CD14-positive monocyte (primary cell): ENCODE measurements around the gene CTU1. TPM values are rescaled to one million over a fixed set of nuclear protein-coding genes. Genes with fewer than 3 reads are reported as not detected.

Source experiments
- DNase-seq, 3 donors: peaks; one replicate each; pipeline ENCODE4 v3.0.0-alpha.2; 2011 to 2022
- H2AFZ ChIP-seq: 2 replicates; pipeline ENCODE4 v1.6.0; 2012; ENCODE audit warnings: mild to moderate bottlenecking, low read depth, low read length, inconsistent platforms; ENCODE audit not compliant: insufficient read depth, poor library complexity, severe bottlenecking
- H3K27ac ChIP-seq, 2 donors: 1 replicate in 1 of 2; 2 replicates in 1 of 2; pipeline ENCODE4 v1.5.1; 2012 to 2013; ENCODE audit warnings: low read length in 2 of 2, control low read depth in 1 of 2, inconsistent platforms in 1 of 2, low read depth in 1 of 2, mild to moderate bottlenecking in 1 of 2
- H3K27me3 ChIP-seq, 2 donors: one replicate each; pipeline versions ENCODE4 v1.6.0 to v1.6.1; 2011 to 2013; ENCODE audit warnings: low read length in 2 of 2; ENCODE audit not compliant: control insufficient read depth in 2 of 2, insufficient read depth in 2 of 2
- H3K36me3 ChIP-seq, 2 donors: replicated peaks in 1 of 2; 1 replicate in 1 of 2; 2 replicates in 1 of 2; pipeline versions ENCODE4 v1.5.1 to v1.6.1; 2012 to 2013; ENCODE audit warnings: low read length in 2 of 2, control low read depth in 1 of 2, inconsistent platforms in 1 of 2, mild to moderate bottlenecking in 1 of 2; ENCODE audit not compliant: insufficient read depth in 2 of 2, control insufficient read depth in 1 of 2
- H3K4me1 ChIP-seq, 2 donors: 1 replicate in 1 of 2; 2 replicates in 1 of 2; pipeline versions ENCODE4 v1.5.1 to v1.6.1; 2012 to 2013; ENCODE audit warnings: low read length in 2 of 2, control low read depth in 1 of 2, inconsistent platforms in 1 of 2, mild to moderate bottlenecking in 1 of 2, moderate library complexity in 1 of 2; ENCODE audit not compliant: insufficient read depth in 2 of 2, control insufficient read depth in 1 of 2
- H3K4me2 ChIP-seq: replicated peaks from 2 replicates; pipeline ENCODE3; 2012; ENCODE audit warnings: low read length, moderate library complexity, mild to moderate bottlenecking; ENCODE audit not compliant: poor library complexity, severe bottlenecking; ENCODE audit errors: extremely low read depth
- H3K4me3 ChIP-seq, 3 experiments: fragments of 200-600 bp in 1 of 3; sonication (generic) in 1 of 3; replicated peaks in 1 of 3; 1 replicate in 2 of 3; 2 replicates in 1 of 3; pipeline ENCODE4 v1.5.1; 2011 to 2013; ENCODE audit warnings: low read length in 3 of 3, mild to moderate bottlenecking in 3 of 3, control low read depth in 2 of 3, low read depth in 2 of 3, inconsistent platforms in 1 of 3, moderate library complexity in 1 of 3
- H3K79me2 ChIP-seq: 2 replicates; pipeline ENCODE4 v1.6.0; 2012; ENCODE audit warnings: mild to moderate bottlenecking, control low read depth, inconsistent platforms, low read length, moderate library complexity; ENCODE audit not compliant: insufficient read depth
- H3K9ac ChIP-seq: 2 replicates; pipeline ENCODE4 v1.6.0; 2017; ENCODE audit warnings: low read length, mild to moderate bottlenecking; ENCODE audit not compliant: insufficient read depth, poor library complexity, severe bottlenecking
- H3K9me3 ChIP-seq, 2 donors: replicated peaks in 1 of 2; 1 replicate in 1 of 2; 2 replicates in 1 of 2; pipeline versions ENCODE4 v1.5.1 to v1.6.1; 2012 to 2013; ENCODE audit warnings: low read length in 2 of 2, control low read depth in 1 of 2; ENCODE audit not compliant: control insufficient read depth in 1 of 2, insufficient read depth in 1 of 2
- H4K20me1 ChIP-seq: 2 replicates; pipeline ENCODE4 v1.6.0; 2012; ENCODE audit warnings: mild to moderate bottlenecking, low read length, control low read depth, moderate library complexity; ENCODE audit not compliant: insufficient read depth
- H3K27ac Mint-ChIP-seq, 7 donors: one replicate each; pipeline ENCODE4 v1.8.0; 2020; ENCODE audit warnings: mild to moderate bottlenecking in 7 of 7, mixed read lengths in 7 of 7, moderate library complexity in 6 of 7, inconsistent platforms in 2 of 7
- H3K27me3 Mint-ChIP-seq, 3 donors: one replicate each; pipeline ENCODE4 v1.8.0; 2021 to 2022; ENCODE audit warnings: low read depth in 3 of 3, mild to moderate bottlenecking in 3 of 3, mixed read lengths in 3 of 3, moderate library complexity in 3 of 3, inconsistent platforms in 1 of 3
- H3K36me3 Mint-ChIP-seq, 2 donors: one replicate each; pipeline ENCODE4 v1.8.0; 2020; ENCODE audit warnings: mixed read lengths in 2 of 2, inconsistent platforms in 1 of 2, mild to moderate bottlenecking in 1 of 2
- H3K4me1 Mint-ChIP-seq: one replicate; pipeline ENCODE4 v1.8.0; 2020; ENCODE audit warnings: mild to moderate bottlenecking, mixed read lengths
- H3K4me3 Mint-ChIP-seq, 2 donors: one replicate each; pipeline ENCODE4 v1.8.0; 2020; ENCODE audit warnings: mild to moderate bottlenecking in 2 of 2, mixed read lengths in 2 of 2, moderate library complexity in 1 of 2
- H3K9me3 Mint-ChIP-seq, 7 donors: one replicate each; pipeline ENCODE4 v1.8.0; 2020 to 2022; ENCODE audit warnings: mixed read lengths in 7 of 7, mild to moderate bottlenecking in 6 of 7, moderate library complexity in 6 of 7, inconsistent platforms in 2 of 7
- CTCF ChIP-seq: fragments of 200-600 bp; IDR thresholded peaks from one replicate; pipeline ENCODE4 v1.8.0; 2022; ENCODE audit warnings: antibody characterized with exemption, mild to moderate bottlenecking
- WGBS: methylation state at CpG from one replicate; pipeline ENCODE4 v1.1.5; 2013; ENCODE audit warnings: missing lambda C conversion rate; ENCODE audit not compliant: insufficient coverage; 5-methylcytosine and 5-hydroxymethylcytosine counted together
- intact Hi-C, 2 donors: fragments of 100-400 bp; cut with micrococcal nuclease; formaldehyde crosslinking; loops; one replicate each; pipeline versions ENCODE4 v1.15.0 to v1.15.1; 2023
- polyA plus RNA-seq, 3 donors: library from polyadenylated mRNA; depleted of rRNA in 1 of 3; unstranded in 2 of 3; stranded (reverse) in 1 of 3; fragments of 300-500 nt in 2 of 3; fragments of >200 nt in 1 of 3; fragmentation: Illumina TruSeq in 2 of 3; gene quantifications; 1 replicate in 2 of 3; 2 replicates in 1 of 3; pipeline ENCODE4 v1.2.3, GENCODE V29; 2012 to 2021

The CTU1 gene
- polyA plus RNA-seq, 3 donors: 0.75 to 3.0 (median 2.9) TPM

GRCh38 chr19:51091895-51092873 lies 16.0 kb downstream of the CTU1 start:
- Mint-ChIP-seq H3K4me1 (peaks cover 7% of the 10 kb centered on the region), H3K36me3 (peaks cover 0 to 8% of the 10 kb centered on the region in 2 donors), H3K9me3 (peaks cover 0 to 2% (median 0%) of the 10 kb centered on the region in 7 donors), H3K4me3 (no peak overlapping the region), H3K27me3 (peaks cover 4 to 17% (median 10%) of the 10 kb centered on the region in 3 donors), H3K27ac (peak overlapping the region in 1 of 7 donors; percentile 7)
- no peaks in the 10 kb centered on the region for H4K20me1 ChIP-seq
- no peak overlapping the region for H3K27ac ChIP-seq
- no peak overlapping the region for H3K4me2 ChIP-seq
- no peaks in the 10 kb centered on the region for H3K79me2 ChIP-seq
- 90% methylated on average over 12 of the region's 16 CpGs for WGBS
- peaks cover 6 to 7% of the 10 kb centered on the region in 2 donors for H3K4me1 ChIP-seq
- no peak for TF ChIP-seq CTCF
- H3K9me3 ChIP-seq: no peaks in the 10 kb centered on the region
- no peak overlapping the region for H3K9ac ChIP-seq
- intact Hi-C loops: no loop called here
- no peak overlapping the region for H3K4me3 ChIP-seq
- no peaks in the 10 kb centered on the region for H3K27me3 ChIP-seq
- DNase-seq: no peak
- H3K36me3 ChIP-seq: no peaks in the 10 kb centered on the region
- no peak overlapping the region for H2AFZ ChIP-seq

DNA sequence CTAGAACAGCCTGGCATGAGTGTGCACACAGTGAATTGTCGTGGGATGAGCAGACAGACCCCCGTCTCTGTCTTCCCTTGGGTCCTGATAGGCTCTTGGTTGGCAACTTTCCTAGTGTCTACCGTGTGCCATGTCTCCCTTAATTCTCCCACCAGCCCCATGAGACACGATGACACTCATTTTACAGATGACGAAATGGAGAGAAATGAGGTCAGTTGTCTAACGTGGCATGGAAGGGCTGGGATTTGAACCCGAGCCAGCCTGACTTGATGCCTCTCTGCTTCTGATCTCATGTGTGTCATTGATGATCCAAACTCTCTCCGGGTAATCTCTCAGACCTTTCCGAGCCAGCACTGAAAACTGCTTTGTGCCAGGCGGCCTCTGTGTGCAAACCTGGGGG lies 17.1 kb downstream of the CTU1 start:
- no peaks in the 10 kb centered on the region for H3K36me3 ChIP-seq
- H3K27me3 ChIP-seq: no peaks in the 10 kb centered on the region
- H3K79me2 ChIP-seq: no peaks in the 10 kb centered on the region
- no peaks in the 10 kb centered on the region for H4K20me1 ChIP-seq
- H3K36me3 Mint-ChIP-seq: peaks cover 0 to 7% of the 10 kb centered on the region in 2 donors
- H3K4me3 ChIP-seq: no peak overlapping the region
- no peak overlapping the region for H3K9ac ChIP-seq
- DNase-seq: no peak
- H3K9me3 ChIP-seq: no peaks in the 10 kb centered on the region
- no peaks in the 10 kb centered on the region for H3K4me1 Mint-ChIP-seq
- intact Hi-C loops: no loop called here
- no peaks in the 10 kb centered on the region for H3K9me3 Mint-ChIP-seq
- TF ChIP-seq CTCF: no peak
- no peak overlapping the region for H2AFZ ChIP-seq
- peaks cover 8 to 18% (median 12%) of the 10 kb centered on the region in 3 donors for H3K27me3 Mint-ChIP-seq
- H3K4me3 Mint-ChIP-seq: no peak overlapping the region
- H3K27ac ChIP-seq: no peak overlapping the region
- H3K4me1 ChIP-seq: no peaks in the 10 kb centered on the region
- no peak overlapping the region for H3K4me2 ChIP-seq
- WGBS: 93% methylated on average over 7 of the region's 10 CpGs
- no peak overlapping the region for H3K27ac Mint-ChIP-seq
